HG03565 (cell line): ENCODE measurements around the gene ERP27.
A peak's percentile ranks its signal among the peaks of the same experiment; 100 is the strongest.

Source experiments
- ATAC-seq: cut with Tn5 transposase; IDR thresholded peaks from one replicate; pipeline ENCODE4 v1.9.1; 2021; ENCODE audit warnings: mild to moderate bottlenecking, moderate library complexity; ENCODE audit not compliant: unreplicated experiment

The ERP27 gene

DNA sequence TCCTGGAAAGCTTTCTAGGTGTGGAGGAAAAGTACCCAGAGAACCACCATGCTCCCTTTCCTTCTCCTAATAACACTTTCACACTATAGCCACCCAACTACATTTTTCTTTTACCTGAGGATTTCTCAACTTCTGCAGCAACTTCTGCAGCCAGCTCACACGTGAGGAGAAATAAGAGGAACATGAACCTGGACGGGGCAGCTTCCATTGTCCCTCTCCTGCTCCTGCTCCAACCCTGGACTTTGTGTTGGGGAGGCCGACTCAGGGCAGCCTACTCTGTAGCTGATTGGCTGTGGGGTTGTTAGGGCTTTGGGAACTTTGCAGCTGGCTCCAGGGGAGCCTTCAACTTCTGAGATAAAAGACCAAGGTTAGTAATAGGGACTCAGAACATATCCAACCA lies at the start of gene ERP27:
ERP27 (minus strand) TSS at position 237 of the 400 bp plus-strand sequence; CDS start at position 208, 29 bp downstream.
- no peak for ATAC-seq

DNA sequence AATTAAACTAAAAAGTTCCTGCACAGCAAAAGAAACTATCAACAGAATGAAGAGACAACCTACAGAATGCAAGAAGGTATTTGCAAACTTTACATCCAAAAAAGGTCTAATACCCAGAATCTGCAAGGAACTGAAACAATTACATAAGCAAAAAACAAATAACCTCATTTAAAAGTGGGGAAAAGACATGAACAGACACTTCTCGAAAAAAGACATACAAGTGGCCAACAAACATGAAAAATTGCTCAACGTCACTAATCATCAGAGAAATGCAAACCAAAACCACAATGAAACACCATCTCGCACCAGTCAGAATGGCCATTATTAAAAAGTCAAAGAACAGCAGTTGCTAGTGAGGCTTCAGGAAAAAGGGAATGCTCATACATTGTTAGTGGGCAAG lies 49.7 kb upstream of the ERP27 start:
- ATAC-seq: no peak

DNA sequence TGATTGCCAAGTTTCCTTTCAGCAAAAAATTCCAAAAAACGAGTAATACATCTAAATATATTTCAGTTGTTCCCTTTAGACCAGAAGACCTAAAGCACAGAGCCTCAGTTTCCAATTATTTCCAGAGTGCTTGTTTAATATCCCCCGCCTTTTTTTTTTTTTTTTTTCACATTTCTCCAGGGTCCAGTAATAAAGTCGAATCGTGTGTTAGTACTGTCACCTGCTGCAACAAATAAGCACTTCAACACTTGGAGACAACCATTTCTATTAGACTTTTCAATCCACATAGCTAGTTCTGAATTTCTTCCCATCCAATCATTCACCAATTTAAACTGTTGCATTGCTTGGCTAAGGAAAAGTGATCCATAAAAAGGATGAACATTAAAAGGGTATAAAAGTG lies 48.1 kb upstream of the ERP27 start:
- no peak for ATAC-seq

DNA sequence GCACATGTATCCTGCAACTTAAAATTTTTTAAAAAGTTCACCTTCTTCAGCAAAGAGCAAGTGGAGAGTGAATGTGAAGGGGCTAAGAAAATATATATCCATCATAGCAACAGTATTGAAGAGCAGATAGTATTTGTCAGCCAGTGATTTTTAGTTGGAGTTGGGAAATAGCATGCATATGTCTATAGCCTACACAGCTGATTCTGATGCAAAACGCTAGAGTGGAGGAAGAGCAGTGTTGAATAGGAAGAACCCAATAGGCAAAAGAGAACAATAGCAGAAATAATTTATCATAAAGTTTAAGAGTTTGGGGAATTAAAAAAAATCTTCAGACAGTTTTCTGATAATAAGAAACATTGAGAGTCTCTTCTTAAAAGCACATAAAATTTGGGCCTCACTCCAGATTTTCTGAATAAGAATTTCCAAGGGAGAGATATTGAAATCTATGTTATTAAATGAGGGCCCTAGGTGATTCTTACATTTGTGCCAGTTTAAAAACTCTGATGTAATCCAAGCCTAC lies 46.5 kb upstream of the ERP27 start:
- no peak for ATAC-seq

DNA sequence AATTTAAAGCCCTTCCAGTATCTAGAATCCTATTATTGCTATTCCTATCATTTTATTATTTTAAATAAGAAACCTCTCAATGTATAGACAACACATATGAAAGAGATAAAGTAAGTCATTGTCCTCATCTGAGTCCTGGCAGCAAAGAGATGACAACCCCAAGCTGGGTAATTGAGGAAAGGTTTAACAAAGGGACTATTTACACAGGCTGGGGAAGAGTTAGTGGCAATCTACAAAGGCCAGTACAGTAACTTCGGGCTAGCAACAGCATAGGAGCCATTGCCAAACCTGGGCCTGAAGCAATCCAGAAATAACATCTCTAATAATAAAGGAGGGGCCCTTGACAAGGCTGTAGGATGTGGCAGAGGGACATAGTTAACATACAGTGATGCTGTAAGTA lies 45.7 kb upstream of the ERP27 start:
- ATAC-seq: no peak

DNA sequence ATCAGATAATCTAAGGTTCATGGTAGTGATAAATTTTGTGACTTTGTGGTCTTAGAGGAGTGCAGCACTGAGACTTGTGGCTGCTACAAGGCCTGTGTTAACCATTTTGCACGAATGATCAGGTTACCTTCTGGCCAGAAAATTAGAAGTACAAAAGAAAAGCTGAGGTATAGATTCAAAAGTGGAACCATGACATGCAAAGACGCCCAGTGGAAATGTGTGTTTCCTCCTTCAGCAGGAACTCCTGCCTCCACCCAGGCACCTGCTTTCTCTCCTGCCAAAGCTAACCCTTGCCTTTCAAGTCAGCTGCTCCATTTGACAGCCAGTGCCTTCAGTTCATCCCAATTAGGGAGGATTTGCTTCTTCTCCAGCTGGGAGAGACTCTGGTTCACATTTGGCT lies 44.7 kb upstream of the ERP27 start:
- ATAC-seq: no peak

DNA sequence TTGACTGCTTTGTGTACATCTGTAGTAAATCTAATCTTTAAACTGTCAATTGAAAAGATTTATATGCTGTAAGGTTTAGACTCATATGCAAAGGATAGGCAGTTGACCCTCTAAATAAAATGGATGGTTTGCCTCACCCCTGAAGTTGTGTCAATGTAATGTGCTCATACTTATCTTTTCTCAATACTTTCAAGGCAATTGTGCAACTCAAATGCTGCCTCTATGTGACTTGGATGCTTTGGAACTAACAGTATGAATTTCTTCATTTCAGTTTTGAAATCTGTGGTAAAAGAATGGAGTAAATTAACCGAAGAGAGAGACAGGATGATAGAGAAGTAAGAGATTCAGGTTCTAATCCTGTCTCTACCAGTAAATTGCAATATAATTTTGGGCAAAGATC lies 44.2 kb upstream of the ERP27 start:
- no peak for ATAC-seq

DNA sequence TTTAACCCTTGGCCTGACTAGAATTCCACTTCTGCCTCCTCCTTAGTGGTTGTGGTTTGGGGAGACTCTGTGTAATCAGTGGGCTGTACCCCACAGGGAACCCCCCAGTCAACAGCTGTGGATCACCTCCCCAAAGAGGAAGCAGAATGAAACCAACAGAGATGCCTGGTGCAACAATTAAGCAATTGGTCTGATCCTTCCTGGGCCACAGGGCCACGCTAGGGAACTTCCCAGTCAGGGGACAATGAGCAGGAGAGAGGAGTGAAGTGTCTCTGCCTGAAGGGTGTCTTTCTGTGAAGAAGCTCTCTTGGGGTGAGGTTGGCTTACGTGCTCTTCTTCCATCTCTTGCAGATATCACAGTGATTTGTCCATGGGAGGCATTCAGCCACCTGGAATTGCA lies 42.7 kb upstream of the ERP27 start:
- ATAC-seq: no peak

DNA sequence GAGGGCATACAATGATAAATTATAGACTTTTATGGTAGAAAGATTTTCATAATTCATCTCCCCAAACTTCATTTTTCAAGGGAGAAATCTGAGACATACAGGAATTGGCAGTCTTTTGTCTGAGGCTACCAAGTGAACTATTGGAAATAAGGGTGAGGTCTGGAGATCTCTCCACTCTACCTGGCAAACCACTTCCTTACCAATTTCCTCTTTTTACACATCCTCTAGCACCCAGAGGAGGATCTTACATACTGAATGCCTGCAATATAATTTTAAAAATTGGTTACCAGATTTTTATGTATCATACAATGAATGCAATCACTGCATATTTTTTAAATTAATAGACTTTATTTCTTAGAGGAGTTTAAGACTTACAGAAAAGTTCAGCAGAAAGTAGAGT lies 41.1 kb upstream of the ERP27 start:
- no peak for ATAC-seq

DNA sequence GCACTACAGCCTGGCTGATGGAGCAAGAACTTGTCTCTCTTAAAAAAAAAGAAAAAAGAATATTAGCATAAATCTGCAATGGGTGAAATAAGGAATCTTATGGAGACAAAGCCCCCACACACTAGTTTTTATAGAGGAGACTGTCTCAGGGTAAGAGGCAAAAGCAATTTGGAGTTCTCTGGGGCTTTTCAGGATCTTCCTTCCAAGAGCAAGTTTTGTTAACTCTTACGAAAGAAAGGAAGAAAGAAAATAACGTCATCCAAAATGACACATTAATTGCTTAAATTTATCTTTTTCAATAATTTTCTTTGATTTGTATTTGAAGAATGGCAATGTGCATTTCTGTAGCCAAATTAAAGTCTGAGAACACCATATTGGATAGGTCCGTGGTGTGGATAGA lies 38.3 kb upstream of the ERP27 start:
- ATAC-seq: no peak

DNA sequence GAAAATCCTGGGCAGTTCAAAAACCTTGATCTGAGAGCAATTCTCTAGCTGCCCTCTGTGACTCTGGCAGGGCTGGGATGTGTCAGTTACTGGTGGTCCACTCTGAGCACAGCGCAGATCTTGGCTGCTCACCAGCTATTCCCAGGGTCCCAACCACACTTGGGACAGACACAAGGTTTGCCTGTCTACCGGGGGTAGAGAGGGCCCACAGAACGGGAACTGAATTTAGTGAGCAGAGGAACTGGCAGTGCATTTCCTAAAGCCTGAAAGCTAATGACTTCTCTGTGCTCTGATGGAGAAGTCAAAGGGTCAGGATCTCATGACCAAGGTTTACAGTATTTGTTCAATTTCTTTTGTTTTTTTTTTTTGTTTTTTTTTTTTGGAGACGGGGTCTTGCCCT lies 37.1 kb upstream of the ERP27 start:
- no peak for ATAC-seq

DNA sequence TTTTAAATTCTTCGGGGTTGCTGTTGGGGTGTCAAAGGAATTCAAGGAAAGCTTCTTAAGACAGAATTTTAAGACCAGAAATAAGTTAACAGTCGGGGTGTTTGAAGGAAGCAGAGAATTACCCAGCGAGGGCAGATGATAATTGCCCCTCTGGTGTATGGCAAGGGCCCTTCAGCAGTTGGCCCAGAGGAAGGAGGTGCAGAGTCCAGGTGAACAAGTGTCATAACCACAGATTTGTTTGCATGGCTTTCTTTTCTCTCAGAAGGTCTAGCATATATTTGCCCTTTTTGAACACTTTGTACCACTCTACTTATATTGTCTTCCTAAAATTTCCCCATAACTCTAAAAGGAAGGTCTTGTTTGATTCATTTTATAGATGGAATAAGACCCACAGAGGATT lies 36.3 kb upstream of the ERP27 start:
- ATAC-seq: no peak

DNA sequence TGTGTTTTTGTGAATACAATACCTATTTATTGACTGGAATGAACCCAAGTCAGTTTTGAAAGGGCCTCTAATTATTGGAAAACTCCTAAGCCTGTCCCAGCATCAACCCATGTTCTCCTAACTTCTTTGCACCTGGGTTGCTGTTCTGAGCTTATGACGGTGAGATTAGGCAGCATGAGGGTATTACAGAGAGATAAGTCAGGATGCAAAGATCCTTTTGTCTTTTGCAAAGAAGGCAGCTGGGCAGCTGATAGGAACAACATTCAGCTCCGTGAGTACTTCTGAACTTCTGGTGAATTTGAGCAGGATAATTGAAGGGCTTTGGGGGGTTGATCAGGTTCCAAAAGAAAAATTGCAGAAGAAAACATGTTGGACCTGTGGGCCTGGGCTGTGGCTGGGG lies 34.5 kb upstream of the ERP27 start, which contains the start of gene PDE6H:
PDE6H (plus strand) TSS at position 227 of the 400 bp plus-strand sequence. CDS start 4,971 bp downstream, outside the sequence.
- no peak for ATAC-seq

DNA sequence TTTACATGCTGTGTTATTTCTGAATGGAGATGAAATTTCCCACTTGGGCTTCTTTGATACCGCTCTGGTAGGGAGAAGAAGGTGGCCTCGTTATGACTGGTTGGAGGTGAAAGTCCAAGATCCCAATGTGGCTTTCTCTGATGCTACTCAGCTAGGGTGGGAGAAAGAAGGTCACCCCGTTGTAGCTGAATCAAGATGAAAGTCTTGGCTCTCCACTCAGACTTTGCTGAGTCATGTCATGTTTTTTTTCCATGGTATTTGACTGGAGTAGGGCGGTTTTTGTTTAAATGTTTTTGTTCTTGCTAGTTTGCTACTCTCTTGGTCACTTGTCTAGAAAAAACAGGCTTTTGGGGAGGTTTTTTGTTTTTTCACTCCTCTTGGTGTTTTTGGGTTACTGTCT lies 32.1 kb upstream of the ERP27 start:
- ATAC-seq: no peak

DNA sequence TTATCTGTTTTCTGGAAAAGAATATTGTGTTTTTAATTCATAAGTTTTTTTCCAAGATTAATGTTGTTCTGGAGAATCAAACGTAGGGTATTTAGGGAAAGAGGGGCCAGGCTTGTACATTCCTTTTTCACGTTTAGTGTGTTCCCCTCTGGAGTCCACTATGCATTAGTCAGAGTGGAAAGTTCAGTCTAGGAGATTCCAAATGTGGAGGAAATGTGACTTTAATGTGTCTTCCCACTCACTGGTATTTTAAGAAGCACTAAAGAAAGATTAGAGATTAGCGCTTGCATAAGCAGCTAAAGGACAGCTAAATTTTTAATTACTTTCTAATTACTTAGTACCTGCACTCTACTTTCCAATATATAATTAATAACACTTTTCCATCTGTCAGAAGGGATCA lies 30.1 kb upstream of the ERP27 start:
- no peak for ATAC-seq

DNA sequence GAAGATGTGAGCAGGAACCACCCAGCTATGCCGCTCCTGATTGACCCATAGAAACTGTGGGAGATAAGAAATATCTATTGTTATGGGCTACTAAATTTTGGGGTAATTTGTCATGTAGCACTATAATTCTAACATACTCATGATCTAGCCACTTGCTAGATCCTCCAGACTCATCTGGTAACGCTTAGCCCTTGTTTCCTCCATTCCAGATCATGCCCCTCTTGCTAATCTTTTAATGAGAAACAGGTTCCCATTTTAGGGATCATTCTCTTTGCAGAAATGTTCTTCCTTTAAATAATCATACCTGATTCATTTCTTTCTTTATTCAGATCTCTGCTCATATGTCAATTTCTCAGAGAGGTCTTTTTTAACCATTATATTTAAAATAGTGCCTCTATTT lies 26.9 kb upstream of the ERP27 start:
- no peak for ATAC-seq

DNA sequence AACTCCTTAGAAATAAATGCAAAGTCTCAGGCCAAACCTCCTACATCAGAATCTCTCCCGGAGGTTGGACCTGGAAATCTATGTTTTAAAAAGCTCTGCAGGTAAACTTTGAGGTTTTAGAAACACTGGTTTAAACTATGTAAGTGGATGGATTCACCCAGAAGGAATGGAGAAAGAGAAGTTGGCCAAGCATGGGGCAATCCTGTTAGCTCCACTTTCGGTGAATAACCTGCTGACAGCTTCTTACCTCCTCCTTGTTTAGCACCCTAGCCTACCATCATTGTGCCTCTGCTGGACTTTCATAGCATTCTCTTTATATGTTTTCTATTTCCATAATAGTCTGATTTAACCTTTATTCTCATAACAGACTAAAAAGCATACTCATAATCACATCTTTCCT lies 26.1 kb upstream of the ERP27 start:
- no peak for ATAC-seq

DNA sequence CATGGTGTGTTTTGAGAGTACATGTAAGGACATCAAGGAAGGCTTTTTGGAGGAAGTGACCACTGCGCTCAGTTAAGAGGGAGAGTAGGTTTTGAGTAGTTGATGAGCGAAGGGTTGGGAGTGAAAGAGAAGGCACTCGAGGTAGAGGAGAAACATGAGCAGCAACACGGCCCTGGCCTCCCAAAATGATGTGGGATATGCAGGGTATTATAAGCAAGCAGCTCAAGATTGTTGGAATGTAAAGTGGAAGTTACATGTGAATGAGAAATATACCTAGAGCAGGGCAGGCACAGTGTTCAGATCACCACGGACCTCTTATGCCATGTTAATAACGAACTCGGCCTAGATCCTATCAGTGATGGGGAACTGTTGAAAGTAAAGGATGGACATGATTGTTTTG lies 25.2 kb upstream of the ERP27 start:
- ATAC-seq: no peak

DNA sequence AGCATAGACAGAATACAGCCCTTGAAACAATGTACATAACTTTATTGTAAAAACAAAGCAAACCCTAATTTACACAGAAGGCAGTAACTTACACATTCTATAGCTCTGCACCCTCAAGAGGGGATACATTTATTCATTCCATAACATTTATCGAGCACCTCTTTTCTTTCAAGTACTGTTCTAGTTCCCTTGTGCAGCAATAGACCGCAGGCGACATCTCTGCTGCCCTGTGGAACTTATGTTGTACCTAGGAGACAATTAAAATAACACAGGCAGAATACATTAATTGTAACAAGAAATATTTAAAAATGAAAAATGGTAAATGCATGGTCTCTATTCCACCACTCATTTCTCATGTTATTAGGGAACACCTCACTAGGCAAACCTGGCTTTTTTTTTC lies 24.5 kb upstream of the ERP27 start:
- no peak for ATAC-seq

DNA sequence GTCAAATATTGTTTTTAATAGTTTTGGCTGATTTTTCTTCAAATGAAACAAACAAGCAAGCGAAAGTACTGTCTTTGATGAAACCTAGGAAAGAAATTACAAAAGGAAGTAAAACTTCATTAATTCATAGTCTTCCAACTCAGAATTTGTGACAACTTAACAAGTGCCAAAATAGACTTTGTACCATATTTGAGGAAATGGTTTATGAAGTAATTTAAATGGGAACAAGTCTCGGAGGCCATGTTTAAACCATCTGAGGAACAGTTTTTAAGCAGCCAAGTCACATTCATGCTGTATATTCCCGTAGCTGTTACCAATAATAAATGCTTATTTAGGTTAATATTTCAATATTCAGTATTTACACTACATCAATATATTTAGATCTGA lies 23.8 kb upstream of the ERP27 start:
- ATAC-seq: no peak

DNA sequence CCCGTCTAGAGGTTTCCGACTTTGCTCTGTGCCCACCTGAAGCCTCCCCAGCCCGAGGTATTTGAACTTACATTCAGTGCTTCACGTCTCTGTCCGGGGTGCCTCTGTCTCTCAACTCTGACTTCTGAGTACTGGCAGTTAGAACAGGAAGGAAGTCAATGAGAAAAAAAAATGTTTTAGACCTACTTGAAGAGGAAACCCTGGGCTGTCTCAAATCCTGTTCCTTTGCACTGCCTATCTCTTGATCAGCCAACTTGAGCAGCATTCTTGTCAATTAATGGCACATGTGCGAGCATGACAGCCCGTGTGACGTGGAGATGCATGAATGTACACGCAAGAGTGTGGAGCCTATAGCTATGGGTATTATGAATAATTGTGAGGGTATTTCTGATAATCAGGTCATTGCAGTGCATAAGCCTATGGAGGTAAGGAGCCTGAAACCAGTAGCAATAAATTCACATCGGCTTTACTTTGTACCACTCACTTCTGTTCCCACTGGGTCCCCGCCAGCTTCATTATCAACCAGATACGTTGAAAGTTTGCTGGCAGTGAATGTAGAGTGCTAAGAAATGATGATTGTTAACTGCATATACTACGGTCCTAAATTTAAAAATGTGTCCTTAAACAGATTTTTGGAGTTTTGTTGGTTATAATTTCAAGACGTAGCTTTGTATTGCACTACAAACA lies 23.3 kb upstream of the ERP27 start, which contains the start of gene ARHGDIB:
ARHGDIB (minus strand) TSS at position 136 of the 687 bp plus-strand sequence. CDS start 10,889 bp downstream, outside the sequence.
- peak; percentile 55 for ATAC-seq

DNA sequence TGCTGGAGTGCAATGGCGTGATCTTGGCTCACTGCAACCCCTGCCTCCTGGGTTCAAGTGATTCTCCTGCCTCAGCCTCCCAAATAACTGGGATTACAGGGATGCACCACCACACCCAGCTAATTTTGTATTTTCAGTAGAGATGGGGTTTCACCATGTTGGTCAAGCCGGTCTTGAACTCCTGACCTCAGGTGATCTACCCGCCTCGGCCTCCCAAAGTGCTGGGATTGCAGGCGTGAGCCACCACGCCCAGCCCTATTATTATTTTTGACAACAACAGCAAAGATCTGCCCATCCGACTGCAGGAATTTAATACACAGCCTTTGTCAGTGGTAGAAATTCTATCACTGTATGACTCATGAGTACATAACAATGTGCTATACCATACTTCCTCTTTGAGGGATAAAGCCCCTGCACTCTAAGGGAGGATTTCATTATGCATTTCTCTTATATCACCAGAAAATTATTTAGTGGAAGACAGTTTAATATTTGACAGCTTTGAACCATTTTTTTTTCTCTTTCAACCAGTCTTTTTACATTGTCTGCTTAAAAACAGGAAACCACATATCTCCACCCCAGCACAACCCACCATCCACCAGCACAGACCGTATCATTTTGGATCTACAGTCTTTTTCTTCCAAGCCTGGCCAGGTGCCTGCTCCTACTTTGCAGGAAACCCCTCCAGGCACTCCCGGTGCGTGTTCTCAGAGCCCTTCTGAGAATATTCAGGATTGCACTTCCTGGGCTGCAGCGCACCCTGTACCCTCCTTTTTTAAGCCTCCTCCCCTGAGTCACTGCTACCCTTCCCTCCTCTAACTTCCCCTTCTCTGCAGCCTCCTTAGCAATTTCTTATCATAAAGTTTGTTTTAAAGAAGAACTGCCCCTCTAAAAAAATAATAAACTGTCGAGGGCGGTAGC lies 22.5 kb upstream of the ERP27 start:
- ATAC-seq: peak; percentile 24
